GM21390 (cell line): ENCODE results near the gene TMEM50B.
A peak's percentile ranks its signal among the peaks of the same experiment; 100 is the strongest.
"Not testable (repeated sequence)": the region's sequence is repeated elsewhere in the genome, so short reads cannot be mapped to it uniquely, and the experiment has no call there.

ENCODE experiments used
- ATAC-seq: cut with Tn5 transposase; IDR thresholded peaks from one replicate; pipeline ENCODE4 v1.9.1; 2021; ENCODE audit not compliant: unreplicated experiment

The TMEM50B gene

GRCh38 chr21:33478935-33479678, 667 bp downstream of the TMEM50B start:
- ATAC-seq, result peak; percentile 14

GRCh38 chr21:33478182-33478581, 1.6 kb downstream of the TMEM50B start:
- no peak for ATAC-seq

- ATAC-seq, result no peak
Measured at GRCh38 chr21:33477066-33477465, 2.7 kb downstream of the TMEM50B start.

GRCh38 chr21:33473344-33473743, 6.4 kb downstream of the TMEM50B start:
- ATAC-seq, result no peak

- no peak for ATAC-seq
Measured at GRCh38 chr21:33470701-33471100, 9.1 kb downstream of the TMEM50B start.

- ATAC-seq, result not testable (repeated sequence)
Measured at GRCh38 chr21:33469183-33469582, 10.6 kb downstream of the TMEM50B start.

GRCh38 chr21:33461538-33462250, 18.1 kb downstream of the TMEM50B start:
- no peak for ATAC-seq

GRCh38 chr21:33458861-33459260, 20.9 kb downstream of the TMEM50B start:
- no peak for ATAC-seq

- no peak for ATAC-seq
Measured at GRCh38 chr21:33455686-33456446, 23.9 kb downstream of the TMEM50B start.

- ATAC-seq, result no peak
Measured at GRCh38 chr21:33452362-33452761, 27.4 kb downstream of the TMEM50B start.

- no peak for ATAC-seq
Measured at GRCh38 chr21:33451634-33452071, 28.1 kb downstream of the TMEM50B start.

- ATAC-seq, result no peak
Measured at GRCh38 chr21:33449616-33450015, 30.2 kb downstream of the TMEM50B start.

- not testable (repeated sequence) for ATAC-seq
Measured at GRCh38 chr21:33446620-33447019, 33.2 kb downstream of the TMEM50B start.

- no peak for ATAC-seq
Measured at GRCh38 chr21:33444499-33444898, 35.3 kb downstream of the TMEM50B start.

- no peak for ATAC-seq
Measured at GRCh38 chr21:33443194-33443593, 36.6 kb downstream of the TMEM50B start.

- peak; percentile 57 for ATAC-seq
Measured at GRCh38 chr21:33441489-33442477, 38.0 kb downstream of the TMEM50B start.

GRCh38 chr21:33437140-33437539, 42.6 kb downstream of the TMEM50B start:
- ATAC-seq, result no peak

GRCh38 chr21:33434770-33435360, 44.9 kb downstream of the TMEM50B start:
- peak; percentile 86 for ATAC-seq

- no peak for ATAC-seq
Measured at GRCh38 chr21:33433425-33434114, 46.2 kb downstream of the TMEM50B start.
